SK-N-SH (cell line): ENCODE data around the gene GSTM3.

ENCODE experiments used
- EP300 ChIP-seq, 2 experiments: IDR thresholded peaks; 2 replicates each; pipeline versions ENCODE4 v1.4.0 to v1.6.1; 2012; ENCODE audit warnings: borderline replicate concordance in 1 of 2, low read depth in 1 of 2, low read length in 1 of 2
- MEF2A ChIP-seq: IDR thresholded peaks from 2 replicates; pipeline ENCODE4 v1.4.0; 2012; ENCODE audit warnings: low read depth, borderline replicate concordance
- USF2 ChIP-seq: fragments of 150-350 bp; IDR thresholded peaks from 2 replicates; pipeline ENCODE4 v1.6.1; 2017; ENCODE audit warnings: antibody characterized with exemption, low read length, low read depth, borderline replicate concordance
- TF ChIP-seq, protein P1 (sequence below): fragments of 200-600 bp; sonication (generic); IDR thresholded peaks from 2 replicates; pipeline ENCODE4 v1.6.1; 2017; ENCODE audit warnings: antibody characterized with exemption, mild to moderate bottlenecking, moderate library complexity

DNA sequence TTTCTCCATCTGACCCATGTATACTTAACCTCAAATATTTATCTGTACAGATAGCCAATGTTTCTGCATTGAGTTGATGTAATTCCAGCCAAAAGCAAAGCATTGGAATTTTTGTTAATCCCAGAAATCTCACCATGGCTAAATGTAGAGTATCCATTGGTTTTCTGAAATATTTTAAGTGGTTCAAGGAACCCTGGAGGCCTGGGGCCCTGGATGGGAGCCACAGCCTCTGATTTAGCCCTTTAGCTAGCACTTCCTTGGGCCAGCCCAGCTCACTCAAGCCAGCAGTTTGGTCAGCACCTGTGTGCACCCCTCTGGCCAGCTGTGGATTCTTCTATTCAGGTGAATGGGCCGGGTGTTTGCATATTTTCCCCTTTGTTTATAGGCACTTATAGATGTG, 41.7 kb upstream of the GSTM3 start:
- no peak for TF ChIP-seq EP300 (IDR thresholded peaks at IDR 0.05; ENCODE audit: borderline replicate concordance in 1 of 2, low read depth in 1 of 2, low read length in 1 of 2)
- no peak for TF ChIP-seq USF2
- TF ChIP-seq, protein P1, sequence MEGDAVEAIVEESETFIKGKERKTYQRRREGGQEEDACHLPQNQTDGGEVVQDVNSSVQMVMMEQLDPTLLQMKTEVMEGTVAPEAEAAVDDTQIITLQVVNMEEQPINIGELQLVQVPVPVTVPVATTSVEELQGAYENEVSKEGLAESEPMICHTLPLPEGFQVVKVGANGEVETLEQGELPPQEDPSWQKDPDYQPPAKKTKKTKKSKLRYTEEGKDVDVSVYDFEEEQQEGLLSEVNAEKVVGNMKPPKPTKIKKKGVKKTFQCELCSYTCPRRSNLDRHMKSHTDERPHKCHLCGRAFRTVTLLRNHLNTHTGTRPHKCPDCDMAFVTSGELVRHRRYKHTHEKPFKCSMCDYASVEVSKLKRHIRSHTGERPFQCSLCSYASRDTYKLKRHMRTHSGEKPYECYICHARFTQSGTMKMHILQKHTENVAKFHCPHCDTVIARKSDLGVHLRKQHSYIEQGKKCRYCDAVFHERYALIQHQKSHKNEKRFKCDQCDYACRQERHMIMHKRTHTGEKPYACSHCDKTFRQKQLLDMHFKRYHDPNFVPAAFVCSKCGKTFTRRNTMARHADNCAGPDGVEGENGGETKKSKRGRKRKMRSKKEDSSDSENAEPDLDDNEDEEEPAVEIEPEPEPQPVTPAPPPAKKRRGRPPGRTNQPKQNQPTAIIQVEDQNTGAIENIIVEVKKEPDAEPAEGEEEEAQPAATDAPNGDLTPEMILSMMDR, result no peak
- no peak for TF ChIP-seq MEF2A
